NCI-H187 (cell line): ENCODE results near the gene RIPK4.

Experiments used
- DNase-seq, 2 experiments: peaks; one replicate each; lab custom pipeline; 2025; lab: John Stamatoyannopoulos, UW

Gene RIPK4

DNA sequence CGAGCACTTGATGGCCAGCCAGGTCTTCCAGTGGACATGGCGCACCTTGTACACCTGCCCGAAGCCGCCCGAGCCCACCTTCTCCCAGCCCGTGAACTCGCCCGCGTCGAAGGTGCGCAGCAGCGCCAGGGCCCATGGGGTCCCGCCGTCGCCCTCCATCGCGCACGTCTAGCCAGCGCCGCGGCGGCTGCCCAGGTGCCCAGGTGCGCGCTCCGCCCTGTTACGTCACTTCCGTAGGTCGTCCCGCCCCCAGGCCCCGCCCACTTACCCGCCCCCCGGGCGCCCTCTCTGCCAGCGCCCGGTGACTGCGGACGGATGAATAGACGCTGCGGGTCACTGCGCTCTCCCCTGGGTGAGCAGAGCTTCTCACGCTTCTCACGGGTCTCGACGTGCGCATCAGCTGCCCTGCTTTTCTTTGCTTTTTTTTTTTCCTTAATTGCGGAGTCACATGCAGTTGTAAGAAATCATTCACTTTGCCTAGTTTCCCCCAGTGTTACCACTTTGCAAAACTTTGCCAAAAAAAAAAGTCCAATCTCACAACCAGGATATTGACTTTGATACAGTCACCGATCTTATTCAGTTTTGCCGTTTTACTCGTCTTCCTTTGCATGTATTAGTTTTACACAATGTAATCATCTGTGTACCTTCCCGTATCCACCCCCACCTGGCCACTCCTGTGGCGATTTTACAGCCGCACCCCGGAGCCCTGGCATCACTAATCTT is at the start of gene RIPK4:
TSS of gene RIPK4 (minus strand) at position 170 of the 723 bp plus-strand sequence. CDS start at position 159, 11 bp downstream.
- peak; percentile 73 to 77 for DNase-seq

DNA sequence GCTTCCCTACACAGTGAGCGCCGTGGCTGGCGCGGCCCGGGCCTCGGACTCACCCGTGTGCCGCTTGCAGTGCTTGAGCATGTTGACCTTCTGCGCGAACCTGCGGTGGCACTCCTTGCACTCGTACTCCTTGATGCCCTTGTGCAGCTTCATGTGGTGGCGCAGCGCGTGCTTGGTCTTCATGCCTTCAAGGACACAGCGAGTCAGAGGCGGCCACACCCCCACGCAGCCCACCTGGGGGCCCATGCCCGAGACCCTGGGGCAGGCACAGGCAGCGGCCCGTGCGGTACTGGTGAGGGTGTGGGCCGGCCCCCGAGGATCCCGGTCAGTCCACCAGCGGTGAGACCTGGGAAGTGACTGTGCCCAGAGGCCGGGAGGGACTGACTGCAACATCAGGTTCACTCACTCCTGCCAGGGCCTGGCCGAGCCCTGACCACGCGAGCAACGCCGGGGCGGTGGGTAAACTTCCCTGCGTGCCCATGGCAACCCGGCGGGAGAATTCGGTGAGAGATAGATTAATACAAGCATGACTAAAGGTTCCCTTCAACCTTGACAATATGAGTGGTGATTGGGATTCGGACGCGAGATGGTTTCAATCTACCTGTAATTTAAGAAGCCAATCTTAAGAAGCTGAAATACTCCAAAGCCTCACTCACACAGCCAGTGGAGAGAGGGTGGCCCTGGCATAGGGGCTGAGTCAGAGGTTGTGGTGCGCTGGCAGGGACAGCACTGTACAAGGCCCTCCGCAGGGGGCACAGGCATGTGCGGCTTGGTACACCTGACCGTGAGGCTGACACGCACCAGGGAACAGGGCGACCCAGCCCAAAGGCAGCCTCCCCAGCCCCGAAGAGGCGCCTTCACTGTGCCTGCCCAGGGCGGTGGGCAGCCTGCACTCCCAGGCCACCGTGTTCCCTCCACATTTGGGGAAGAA is 49.1 kb upstream of the RIPK4 start:
- no peak for DNase-seq

- no peak for DNase-seq
Measured at GRCh38 chr21:41813226-41813625, 46.4 kb upstream of the RIPK4 start.

DNA sequence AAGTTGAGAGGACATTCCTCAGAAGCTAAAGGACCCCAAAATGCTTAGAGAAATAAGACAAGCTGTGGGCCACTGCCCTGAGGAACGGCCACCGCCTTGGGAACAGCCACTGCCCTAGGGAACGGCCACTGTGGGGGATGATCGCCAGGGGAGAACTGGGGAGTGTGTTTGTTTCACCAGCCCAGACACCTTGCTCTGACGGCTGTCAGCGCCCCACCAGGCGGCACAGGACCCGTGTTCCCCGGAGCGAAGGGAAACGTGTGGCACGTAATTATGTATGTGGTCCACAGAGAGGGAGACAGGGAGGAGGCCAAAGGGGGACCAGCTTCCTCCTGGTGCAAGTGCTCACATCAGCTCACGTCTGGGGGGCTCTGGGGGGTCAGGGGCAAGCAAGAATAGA is 45.8 kb upstream of the RIPK4 start:
- no peak for DNase-seq

DNA sequence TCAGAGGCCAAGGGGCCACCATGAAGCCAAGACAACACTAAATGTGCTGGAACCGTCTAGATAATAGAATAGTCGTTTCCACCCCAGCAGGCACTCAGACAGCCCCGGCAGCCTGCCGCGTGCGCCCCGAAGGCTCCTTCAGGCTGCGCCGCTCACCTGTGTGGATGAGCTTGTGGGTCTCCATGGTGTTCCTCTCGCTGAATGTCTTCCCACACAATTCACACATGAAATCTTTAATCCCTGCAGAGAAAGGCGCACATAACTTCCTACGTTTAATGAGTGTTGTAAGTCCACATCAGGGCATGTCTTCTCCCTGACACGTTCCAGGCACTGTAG is 43.7 kb upstream of the RIPK4 start:
- no peak for DNase-seq

DNA sequence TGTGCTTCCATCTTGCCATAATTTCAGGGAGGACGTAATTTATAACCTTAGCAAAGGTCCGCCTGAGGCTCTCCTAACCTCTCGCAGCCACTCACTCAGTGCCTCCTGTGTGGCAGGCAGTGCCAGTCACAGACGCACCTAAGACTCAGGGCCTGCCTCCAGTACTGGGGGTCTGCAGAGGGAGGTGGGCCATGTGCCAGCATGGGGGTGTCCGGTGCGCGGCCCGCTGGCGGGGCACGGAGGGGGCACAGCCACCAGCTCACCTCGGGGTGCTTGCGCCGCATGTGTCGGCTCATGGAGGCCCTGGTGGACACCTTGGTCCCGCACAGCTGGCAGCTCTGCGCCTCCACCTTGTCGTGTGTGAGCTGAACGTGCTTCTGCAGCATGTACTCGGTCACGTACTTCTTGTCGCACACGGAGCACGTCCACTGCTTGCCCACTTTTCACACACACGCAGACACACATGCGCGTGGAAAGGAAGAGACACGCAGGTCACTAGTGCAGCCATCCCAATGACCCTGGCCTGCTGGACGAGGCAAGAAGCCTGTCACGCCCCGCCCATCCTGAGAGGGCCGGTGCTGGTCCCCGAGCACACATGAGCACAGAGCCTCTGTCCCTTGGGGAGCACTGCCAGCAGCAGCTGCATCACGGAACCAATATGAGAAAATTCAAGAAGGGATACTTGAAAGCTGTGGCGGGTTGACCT is 43.2 kb upstream of the RIPK4 start:
- DNase-seq = no peak

- DNase-seq = no peak
Measured at GRCh38 chr21:41808846-41809245, 42.0 kb upstream of the RIPK4 start.

DNA sequence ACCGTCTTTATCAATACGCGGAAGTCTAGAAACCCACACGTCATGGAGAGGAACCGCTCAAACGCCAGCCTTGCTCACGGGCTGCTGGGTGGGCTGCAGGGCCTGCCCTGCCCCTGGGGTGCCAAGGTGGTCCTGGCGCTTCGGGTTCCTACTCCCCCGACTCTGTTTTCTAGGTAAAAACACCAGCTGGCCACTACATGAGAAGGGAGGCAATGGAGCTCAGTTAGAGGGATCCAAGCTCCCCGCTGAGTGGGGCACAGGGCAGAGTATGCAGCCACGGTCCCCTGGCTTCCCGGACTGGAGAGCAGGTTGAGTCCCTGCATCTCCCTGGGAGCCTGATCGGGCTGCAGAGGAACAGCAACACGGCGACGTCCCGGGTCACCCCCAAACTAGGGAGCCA is 41.2 kb upstream of the RIPK4 start:
- DNase-seq = no peak

GRCh38 chr21:41806773-41807172 is 39.9 kb upstream of the RIPK4 start:
- no peak for DNase-seq

- DNase-seq = no peak
Measured at GRCh38 chr21:41805643-41806042, 38.8 kb upstream of the RIPK4 start.

- no peak for DNase-seq
Measured at GRCh38 chr21:41805038-41805437, 38.2 kb upstream of the RIPK4 start.

DNA sequence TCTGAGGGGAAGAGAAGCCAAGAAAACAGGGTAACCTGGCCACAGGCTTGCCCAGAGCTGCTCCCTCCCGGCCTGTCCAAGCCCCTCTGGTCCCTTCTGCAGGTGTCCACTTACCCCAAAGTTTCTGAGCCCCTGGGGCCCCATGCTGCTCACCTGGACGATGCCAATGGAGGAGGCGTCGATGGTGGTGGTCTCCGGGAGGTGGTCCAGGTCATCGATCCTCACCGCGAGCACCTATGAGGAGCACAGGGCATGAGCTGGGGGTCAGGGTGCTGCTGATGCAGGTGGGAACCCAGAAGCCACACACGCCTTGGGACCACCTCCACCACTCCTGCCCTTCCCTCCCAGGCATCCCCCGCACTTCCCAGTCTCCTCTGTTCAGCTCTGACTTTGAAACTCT is 37.5 kb upstream of the RIPK4 start:
- DNase-seq = no peak

- DNase-seq = no peak
Measured at GRCh38 chr21:41803316-41803715, 36.5 kb upstream of the RIPK4 start.

GRCh38 chr21:41802684-41803083 is 35.8 kb upstream of the RIPK4 start:
- no peak for DNase-seq

DNA sequence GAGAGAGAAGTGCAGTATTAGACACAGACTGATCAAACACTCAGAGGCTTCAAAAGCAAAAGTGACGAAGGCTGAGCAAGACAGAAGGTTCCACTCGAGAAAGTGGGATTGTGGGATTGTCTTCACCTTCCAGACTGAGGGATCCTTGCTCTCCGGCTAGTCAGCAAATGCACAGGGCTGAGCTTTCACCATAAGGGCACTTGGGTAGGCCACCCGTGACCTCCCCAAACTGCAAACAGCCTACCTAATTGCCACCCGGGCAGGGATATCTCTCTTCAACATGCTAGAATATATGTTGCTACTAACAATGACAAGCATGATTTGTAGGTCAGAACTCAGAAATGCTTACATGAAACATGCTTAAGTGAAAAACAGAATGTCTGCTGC is 35.3 kb upstream of the RIPK4 start:
- DNase-seq = no peak

DNA sequence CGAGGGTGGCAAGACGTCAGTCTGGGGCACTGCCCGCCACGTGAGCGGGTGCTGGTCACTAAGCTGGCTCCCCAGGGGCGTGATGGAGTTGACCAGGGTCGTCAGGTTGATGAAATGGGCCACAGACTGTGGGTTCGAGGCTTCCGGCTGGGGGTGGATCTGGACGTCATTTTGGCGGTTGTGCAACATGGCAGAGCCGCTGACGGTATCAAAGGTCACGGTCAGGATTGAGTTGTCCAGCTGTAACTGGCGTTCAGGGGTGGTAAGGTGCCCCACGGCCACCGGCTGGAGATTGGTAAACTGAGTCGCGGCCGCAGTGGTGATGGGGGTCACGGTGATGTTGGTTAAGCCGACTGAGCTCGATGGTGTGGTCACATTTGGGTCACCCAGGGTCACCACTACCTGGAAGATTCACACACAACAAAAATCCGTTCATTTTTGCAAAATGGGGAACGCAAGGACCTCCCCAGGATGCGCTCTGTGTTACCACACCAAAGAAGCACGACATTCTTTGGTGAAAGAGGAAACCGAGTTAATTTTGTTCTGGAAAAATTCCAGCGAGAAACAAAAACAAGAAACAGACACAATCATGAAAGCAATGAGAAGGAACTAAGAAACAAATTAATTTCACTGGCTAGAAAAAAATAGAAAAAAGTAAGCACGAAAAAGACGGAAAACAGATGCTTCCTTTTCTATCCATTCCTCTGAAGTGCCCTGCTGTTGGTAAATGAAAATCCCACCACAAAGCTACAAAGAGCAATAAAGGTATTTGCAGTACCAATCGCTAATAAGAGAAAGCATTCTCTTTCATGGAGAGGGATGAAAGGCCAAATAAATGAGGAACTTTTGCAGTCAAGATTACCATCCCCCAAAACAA is 34.7 kb upstream of the RIPK4 start:
- DNase-seq = no peak

DNA sequence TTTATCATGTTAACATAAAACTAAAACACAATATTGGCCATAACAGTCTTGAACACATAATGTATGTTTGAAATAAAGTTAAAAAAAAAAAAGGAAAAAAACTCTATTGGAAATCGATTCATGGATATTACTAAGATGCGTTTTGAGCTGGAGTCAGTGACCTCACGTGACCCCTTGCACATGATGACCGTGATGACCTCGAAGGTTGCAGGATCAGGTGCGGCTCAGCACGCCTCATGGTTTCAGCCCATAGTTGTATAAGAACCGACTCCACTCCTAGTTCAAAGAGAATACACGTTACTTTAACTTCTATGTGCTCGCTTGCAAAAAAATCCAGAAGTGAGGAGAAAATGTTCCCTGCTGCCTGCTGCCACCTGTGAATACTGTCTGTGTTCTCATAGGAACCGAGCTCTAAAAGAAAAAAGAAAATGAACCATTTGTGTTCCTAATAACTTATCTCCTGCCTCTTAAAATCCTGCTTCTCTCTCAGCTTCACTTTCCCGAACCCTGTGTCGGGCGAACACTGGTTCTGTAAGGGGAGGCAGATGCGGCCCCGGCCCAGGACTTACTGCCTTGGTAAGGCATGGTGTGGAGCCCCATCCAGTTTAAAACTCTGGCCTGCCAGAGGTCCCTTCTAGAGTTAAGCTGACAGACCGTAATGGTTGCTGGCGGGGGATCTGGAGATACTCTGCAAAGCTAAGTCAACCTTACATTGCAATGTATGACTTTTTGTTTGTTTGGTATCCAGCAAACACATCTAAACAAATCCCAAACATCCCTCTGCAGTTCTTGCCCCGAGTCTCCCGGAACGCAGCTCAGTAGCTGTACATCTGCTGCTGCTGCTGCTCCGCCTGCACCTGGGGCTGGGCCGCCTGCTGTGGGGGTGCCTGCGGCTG is 33.8 kb upstream of the RIPK4 start:
- DNase-seq = no peak

DNA sequence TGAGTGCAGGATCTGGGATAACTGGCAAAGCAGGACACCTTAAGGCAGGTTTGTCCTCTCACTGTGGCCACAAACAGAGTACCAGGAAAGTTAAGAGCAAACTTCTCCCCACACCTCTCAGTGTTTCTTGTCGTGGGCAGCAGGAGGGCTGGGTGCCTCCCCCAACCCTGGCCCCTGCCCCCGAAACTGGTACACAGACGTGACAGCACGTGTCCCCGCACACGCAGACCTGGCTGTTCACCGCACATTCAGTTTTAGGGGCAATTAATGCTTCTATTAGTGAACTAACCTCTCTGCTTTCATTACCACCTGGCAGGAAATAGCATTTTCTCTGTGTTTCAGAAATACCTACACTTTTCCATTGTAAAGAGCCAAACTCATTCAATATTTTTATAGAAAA is 32.9 kb upstream of the RIPK4 start:
- no peak for DNase-seq

DNA sequence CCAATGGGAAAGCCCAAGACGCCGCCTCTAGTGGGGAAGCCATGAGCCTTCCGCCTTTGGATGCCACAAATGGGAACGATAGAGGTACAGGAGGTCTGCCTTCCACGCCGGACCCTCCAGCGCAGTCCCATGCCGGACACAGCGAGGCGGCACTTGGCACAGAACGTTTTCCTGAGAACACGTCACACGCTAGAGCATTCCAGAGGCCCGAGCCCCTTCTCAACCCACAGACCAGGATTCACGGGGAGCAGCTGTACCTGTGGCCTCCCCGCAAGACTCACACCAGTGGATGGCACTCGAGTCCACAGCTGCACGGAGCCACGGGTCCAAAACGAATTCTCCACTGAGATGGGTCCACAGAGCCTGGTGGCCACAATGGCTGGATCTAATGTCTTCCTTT is 31.5 kb upstream of the RIPK4 start:
- DNase-seq = no peak

DNA sequence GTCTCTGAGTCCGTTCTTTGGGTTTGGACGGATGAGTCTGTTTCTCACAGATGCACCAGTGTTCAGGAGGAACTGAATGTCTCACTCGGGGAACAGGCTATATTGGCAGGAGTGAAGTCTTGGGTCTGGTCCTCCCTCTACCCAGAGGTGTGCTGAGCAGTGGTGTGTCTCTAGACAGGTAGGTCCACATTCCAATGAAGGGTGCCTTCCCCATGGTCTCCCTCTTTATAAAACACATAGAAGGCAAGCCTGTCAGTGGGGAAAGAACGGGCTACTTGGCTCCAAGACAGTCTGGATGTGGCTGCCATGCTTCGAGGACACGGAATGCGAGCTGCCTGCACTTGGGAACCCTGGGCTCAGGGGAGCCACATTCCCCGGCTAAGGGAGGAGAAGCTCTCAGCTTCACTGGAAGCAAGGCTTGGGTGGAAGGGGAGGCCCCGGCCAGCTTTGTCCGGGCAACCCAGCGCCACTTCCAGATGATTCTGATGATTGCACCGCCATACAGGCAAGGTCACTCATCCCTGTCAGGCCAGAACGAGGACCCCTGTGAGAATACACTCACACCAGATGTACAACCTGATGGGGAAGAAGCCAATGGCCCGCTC is 29.7 kb upstream of the RIPK4 start:
- DNase-seq = no peak
